Measurements from ENCODE around the gene COG2. TPM values are rescaled to one million over a fixed set of nuclear protein-coding genes. Genes with fewer than 3 reads are reported as not detected.
"Not testable (repeated sequence)": the region's sequence is repeated elsewhere in the genome, so short reads cannot be mapped to it uniquely, and the experiment has no call there.

COG2 gene
- total RNA-seq, 1 donor from 2014 or later = 19.7 TPM

DNA sequence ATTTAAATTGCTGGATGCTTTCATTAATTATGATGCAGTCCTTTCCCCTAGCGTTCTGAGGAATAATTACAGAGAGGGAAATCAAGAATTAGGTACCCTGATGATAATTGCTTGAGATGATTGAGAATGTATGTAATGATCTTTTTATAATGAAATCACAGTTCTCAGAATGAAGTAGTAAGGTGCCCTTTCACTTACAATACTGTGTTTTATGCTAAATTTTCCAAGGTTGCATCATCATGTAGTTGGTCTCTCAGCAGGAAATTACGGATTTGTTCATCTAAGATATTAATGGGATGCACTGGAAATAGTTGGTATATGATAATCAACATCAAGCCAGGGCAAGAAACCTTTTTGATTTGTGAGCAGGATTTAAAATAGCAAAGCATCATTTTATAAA is 37.5 kb downstream of the COG2 start:
- DNase-seq = no peak

DNA sequence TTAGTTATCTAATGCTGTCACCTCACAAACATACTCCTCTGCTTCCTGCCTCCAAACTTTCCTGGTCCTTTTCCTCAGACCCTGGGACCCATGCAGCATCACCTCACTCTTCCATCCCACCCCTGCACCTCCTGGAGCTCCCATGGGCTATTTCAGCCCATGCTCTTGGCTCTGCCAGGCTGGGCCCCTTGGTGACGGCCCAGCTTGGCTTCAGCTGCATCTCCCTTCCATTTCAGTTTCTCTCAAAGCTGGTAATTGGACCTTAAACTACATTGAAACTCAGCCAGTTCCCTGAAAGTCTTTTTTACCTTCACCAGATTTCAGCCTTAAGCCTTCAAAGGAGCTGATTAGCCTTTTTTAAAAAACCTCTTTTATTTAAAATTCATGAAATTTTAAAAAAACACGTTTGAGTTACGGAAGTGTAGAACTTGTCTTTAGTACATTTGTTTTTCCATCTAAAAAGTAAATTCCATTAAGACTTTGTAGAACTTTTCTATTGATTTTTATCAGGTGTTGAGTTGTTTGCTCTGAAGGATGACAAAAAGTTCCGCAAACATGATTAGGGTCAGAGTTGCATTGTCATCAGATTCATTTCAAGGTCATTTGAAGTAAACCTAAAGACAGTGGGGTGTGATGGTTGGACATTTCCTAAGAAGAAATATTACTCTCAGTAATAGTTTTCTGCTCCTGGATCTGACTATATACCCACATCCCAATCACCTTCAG is 38.2 kb downstream of the COG2 start:
- no peak for DNase-seq

DNA sequence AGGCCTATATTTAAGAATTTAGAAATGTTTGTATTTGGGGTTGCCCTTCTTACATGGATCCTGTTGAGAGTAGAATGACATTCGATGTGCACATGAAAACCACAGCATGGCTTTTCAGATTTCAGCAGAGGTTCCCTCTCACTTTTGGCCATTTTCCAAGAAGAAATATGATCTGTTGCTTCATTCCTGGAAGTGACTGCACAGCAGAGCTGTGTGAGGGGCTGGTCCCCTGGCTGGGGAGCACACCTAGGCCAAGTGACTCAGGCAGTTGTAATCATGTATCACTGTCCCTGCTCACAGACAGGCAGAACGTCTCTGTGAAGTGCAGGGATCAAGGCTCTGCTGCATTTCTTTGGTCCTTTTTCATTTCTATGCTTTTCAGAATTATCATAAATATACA is 39.3 kb downstream of the COG2 start:
- DNase-seq = peak; percentile 50

DNA sequence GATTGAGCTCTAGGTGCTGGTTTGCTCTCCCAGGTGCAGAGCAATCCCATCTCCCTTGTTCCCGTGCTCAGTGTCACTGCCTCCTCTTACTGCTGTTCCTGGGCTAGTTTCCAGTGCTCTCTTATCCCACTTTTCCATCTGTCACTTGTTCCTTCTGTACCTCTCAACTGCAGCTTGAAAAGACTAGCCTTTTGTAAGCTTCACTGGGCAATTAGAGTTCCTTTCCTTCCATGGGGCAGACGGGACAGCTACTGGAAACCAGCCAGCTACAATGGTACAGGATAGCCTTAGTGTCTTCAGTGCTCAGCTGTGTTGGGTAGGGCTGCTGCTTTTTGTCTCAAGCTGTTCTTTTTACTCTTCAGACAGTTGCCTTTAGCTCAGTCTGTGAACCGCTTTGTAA is 40.0 kb downstream of the COG2 start:
- no peak for DNase-seq

DNA sequence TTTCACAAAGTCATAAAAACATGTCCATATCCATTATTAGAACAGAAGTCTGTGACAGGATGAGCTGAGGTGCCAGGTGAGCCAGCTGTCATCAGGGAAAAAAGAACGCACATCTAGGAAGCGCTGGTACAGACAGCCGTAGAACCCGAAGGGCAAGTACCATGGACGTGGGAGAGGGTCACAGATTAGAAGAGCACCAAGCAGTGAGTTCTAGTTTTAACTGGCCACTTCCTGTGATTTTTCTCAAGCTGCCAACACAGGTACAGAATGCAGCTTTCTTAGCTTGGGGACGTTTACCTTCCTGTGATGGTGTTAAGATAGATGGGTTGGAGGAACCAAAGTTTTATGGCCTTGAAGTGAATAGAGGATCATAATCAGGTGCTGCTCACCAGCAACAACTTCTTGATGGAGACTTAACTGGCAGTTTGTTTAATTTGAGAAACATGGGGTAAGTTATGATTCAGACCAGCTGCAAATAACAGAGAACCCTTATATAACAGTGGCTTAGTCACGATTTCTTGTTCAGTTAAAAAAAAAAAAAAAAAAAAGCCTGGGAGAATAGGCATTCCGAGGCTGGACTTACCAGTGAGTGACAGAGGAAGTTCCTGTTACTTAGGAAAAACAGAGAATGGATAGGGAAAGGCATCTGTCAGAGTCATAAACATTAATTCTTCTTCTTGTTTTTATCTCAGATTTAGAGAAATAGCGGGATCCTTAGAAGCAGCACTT is 40.8 kb downstream of the COG2 start:
- DNase-seq = peak; percentile 7

DNA sequence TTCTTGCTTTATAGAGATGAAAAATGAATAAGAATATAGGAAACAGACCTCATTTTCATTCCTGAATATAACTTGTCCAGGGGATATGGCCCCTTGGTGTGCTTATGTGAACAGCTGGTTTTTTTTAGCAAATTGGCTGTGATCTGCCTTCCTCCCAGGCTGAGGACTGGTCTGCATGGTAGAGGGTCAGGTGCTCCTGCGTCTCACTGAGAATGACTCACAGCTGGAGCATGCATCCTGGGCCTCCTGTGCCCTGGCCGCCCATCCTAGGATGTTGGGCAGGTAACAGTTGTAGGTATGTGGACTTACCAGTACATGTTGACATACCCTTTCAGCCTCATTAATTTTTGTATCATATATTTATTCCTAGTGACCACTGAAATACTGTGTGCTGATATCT is 41.9 kb downstream of the COG2 start:
- DNase-seq = no peak

DNA sequence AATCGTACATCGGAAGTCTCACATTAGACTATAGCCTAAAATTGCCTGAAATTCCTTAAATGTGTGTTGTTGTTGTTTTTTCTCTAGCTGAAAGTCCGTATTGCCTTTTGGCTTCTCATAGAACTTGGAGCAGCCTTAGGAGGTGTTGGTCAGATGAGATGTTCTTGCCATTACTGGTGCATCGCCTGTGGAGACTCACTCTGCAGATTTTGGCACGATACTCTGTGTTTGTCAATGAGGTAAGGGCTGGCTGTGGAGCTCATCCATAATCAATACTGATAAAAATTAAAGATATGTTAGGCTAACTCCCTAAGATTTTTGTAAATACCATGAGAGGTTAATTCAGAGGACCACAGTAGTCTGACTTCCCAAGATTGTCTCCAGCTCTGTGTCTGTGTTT is 42.7 kb downstream of the COG2 start:
- DNase-seq = no peak

DNA sequence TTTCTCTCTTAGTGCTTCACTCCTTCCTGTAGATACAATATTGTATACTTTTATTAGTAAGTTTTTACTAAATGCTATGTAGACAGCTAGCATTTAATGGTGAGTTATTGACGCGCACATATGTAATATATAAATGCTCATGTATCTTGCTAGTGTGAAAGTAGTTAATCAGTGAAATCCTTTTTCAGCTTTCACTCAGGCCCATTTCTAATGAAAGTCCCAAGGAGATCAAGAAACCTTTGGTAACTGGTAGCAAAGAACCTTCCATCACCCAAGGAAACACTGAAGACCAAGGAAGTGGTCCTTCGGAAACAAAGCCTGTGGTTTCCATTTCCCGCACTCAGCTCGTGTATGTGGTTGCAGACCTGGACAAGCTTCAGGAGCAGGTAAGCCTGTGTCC is 44.5 kb downstream of the COG2 start:
- no peak for DNase-seq

- no peak for DNase-seq
Measured at GRCh38 chr1:230690101-230690500, 47.8 kb downstream of the COG2 start.

DNA sequence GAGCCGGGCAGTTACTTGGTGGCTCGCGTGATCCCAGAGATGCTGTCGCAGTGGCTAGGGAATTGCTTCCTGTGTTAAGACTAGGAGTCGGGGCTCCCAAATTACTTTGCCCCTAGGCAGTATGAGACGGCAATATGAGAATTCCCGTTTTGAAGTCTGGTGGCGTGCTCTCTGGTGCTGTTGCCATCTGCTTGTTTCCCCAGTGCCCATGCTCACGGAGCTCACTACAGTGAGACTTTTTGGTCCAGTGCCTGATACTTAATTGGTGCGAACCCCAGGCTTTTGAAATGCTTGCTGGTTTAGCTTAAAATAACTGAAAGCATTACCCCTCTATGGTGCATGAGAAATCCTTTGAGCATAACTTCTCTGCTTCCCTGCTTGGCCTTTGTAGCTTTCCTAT is 49.3 kb downstream of the COG2 start:
- no peak for DNase-seq

- no peak for DNase-seq
Measured at GRCh38 chr1:230693221-230693620, 50.9 kb downstream of the COG2 start.

- no peak for DNase-seq
Measured at GRCh38 chr1:230693777-230694176, 51.5 kb downstream of the COG2 start.

DNA sequence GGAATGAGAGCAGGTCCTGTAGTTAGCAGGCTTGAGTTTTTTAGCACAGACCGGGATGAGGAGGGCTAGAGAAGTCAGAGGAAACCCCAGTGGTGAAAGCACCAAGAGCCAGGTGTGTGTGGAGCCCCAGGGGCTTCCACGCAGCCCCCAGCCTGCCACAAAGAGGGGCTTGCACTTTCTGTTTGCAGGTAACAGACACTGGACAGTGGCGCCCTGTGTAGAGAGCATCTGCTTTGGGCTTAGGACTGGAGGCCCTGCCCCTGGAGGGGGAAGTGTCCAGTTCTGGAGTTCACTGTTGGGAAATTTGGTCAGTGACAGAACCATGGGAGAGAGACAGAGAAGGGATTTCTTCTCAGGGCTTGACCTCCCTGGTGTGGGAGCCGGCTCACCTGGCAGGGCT is 52.2 kb downstream of the COG2 start:
- DNase-seq = no peak

- no peak for DNase-seq
Measured at GRCh38 chr1:230694991-230695390, 52.7 kb downstream of the COG2 start.

DNA sequence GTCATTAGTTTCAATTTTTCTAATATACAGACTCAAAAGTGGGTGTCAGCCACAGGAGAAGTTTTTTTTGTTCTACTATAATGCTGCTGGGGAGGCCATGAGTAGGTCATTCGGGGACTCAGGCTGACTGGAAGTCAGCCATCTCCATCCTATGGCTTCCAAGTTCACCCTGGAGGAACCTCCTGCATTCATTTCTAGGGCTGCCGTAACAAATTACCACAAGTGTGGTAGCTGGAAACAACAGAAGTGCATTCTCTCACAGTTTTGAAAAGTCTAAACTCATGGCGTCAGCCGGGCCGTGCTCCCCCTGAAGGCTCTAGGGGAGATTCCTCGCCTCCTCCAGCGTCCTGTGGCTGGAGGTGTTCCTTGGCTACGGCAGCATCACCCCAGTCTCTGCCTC is 53.9 kb downstream of the COG2 start:
- DNase-seq = no peak

DNA sequence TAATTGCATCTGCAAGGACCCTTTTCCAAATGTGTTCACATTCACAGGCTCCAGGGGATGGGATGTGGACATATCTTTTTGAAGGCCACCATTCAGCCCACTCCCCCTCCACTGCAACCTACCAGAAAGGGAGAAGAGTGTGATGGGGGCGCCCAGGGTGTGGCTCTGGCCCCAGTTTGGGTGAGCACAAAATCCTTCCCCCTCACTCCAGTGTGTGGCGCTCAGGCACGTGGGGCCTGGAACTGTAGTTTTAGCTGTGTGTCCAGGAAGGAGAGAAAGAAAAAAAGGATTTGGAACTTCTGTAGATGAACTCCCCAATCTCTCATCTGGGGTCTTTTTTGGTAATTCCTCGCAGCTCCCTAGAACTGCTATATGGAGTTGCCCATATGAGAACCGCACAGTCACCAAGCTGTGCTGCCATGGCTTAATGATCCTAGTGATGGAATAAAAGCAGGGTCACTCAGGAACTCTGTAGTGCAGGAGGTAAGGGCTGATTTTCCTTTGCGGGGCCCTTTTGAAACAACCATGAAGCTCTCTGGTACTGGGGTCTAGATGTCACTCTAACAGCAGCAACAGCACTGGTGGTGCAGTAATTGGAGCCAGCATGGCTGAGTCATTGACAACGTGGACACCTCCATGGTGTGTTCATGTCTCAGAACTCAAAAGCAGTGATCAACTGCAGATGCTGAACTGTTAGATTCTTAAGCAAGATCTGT is 54.6 kb downstream of the COG2 start:
- no peak for DNase-seq

DNA sequence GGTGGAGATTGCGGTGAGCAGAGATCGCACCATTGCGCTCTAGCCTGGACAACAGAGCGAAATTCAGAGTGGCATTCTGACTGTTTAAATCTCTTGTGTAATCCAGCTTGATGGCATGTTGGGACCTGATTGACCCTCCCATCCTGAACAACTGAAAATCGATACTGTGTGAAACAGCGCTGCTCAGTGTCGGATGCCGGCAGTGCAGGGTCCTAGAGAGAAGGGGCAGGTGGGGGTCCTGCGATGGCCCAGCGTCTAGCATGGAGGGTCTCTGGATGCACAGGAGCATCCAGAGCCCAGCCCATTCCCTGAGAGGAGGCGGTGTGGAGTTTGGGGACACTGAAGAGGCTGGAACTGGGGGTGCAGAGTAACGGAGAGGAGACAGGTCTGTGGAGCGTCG is 55.8 kb downstream of the COG2 start:
- DNase-seq = no peak

DNA sequence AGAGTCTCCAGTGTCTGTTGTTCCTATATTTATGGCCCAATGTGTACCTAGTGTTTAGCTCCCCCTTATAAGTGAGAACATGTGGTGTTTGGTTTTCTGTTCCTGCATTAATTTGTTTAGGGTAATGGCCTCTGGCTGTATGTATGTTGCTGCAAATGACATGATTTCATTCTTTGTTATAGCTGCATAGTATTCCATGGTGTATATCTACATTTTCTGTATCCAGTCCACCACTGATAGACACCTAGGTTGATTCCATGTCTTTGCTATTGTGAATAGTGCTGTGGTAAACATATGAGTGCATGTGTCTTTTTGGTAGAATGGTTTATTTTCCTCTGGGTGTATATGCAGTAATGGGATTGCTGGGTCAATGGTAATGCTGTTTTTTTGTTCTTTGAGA is 56.7 kb downstream of the COG2 start:
- DNase-seq = not testable (repeated sequence)

- no peak for DNase-seq
Measured at GRCh38 chr1:230699716-230700115, 57.4 kb downstream of the COG2 start.

DNA sequence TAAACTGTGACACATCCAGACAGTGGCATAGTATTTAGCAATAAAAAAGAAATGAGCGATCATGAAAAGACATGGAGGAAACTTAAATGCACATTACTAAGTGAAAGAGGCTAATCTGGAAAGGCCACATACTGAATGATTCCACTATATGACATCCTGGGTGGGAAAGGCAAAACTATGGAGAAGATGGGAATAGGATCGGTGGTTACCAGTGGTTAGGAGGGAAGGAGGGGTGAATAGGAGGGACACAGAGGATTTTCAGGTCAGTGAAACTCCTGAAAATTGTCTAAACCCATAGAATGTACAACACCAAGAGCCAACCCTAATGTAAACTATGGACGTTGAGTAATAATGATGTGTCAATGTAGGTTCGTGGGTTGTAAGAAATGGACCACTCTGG is 57.9 kb downstream of the COG2 start:
- no peak for DNase-seq

GRCh38 chr1:230701434-230701833 is 59.2 kb downstream of the COG2 start:
- DNase-seq = no peak

DNA sequence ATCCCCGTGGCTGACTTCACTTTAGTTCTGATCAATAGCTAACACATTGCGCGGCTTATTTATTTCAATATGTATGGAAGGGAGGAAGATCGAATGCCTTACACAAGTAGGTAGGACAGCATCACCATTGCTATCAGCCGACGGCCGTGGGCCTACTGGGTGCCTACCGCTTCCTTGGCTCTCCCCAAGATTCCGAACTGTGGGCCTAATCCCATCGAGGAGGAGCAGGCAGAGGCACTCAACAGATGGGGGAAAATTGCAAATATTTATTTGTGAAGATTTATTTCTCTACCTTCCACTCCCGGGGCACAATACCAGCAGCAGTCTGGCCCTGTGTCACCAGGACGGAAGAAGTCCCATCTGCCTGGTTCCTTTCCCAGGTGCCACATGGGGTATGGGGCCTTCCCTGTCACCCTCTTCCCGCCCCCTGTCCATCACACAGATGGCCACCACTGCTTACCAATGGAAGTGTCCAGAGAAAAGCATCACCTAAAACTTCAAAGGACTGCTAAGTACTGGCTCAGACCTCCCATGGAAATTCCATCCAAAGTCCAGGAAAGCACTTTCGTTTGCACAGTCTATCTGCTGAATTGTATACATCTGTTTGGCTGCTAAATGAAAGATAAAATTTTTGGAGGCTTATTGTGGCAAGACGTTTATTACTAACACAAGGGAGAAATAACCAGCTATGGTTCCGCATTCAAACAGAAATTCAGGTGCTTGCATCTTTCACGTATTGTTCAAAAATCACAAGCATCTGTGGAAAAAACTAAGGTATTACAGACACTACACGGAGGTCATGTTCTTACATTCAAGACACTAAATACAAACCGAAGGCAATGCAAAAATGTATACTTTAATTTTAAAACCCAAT is 59.9 kb downstream of the COG2 start:
- no peak for DNase-seq

Data from dermis blood vessel endothelial cell (primary cell).